ENCODE data around the gene CLTC.

DNA sequence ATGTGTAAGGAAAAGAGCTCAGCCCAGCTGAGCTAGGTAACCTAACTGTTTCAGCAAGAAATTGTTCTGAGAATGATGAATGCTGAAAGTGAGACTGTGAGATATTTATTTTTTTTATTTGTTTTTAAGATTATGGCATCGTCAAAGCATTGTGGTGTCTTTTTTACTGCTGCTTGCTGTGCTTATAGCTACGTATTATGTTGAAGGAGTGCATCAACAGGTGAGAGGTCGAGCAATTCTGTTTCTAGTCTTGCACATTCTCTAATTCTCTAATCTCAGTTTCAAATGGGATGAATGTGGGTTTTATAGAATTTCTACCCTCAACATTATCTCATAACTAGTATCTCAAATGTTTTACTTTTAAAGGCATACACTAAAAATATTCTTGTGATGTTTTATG lies 117.6 kb downstream of the CLTC start:
- TF ChIP-seq, protein P1, sequence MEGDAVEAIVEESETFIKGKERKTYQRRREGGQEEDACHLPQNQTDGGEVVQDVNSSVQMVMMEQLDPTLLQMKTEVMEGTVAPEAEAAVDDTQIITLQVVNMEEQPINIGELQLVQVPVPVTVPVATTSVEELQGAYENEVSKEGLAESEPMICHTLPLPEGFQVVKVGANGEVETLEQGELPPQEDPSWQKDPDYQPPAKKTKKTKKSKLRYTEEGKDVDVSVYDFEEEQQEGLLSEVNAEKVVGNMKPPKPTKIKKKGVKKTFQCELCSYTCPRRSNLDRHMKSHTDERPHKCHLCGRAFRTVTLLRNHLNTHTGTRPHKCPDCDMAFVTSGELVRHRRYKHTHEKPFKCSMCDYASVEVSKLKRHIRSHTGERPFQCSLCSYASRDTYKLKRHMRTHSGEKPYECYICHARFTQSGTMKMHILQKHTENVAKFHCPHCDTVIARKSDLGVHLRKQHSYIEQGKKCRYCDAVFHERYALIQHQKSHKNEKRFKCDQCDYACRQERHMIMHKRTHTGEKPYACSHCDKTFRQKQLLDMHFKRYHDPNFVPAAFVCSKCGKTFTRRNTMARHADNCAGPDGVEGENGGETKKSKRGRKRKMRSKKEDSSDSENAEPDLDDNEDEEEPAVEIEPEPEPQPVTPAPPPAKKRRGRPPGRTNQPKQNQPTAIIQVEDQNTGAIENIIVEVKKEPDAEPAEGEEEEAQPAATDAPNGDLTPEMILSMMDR (conservative IDR thresholded peaks at IDR 0.05), result no peak
- TF ChIP-seq EZH2 (IDR thresholded peaks at IDR 0.05; ENCODE audit: low read depth), result no peak
